Breast epithelium (tissue), 3 donors: ENCODE results near the gene PTPRF.

Source experiments
- CTCF ChIP-seq, 3 donors: fragments of 450-650 bp; IDR thresholded peaks; one replicate each; pipeline ENCODE4 v1.5.1; 2016 to 2017; ENCODE audit warnings: antibody characterized with exemption in 3 of 3, mild to moderate bottlenecking in 3 of 3, moderate library complexity in 3 of 3
- POLR2A ChIP-seq: fragments of 450-650 bp; IDR thresholded peaks from one replicate; pipeline ENCODE4 v1.6.1; 2016; ENCODE audit warnings: antibody characterized with exemption, mild to moderate bottlenecking, moderate library complexity

GRCh38 chr1:43660355-43660754 is 129.7 kb downstream of the PTPRF start:
- TF ChIP-seq CTCF (IDR thresholded peaks at IDR 0.05) = no peak
- no peak for TF ChIP-seq POLR2A
